Measurements from ENCODE around the gene ARHGAP42.

The ARHGAP42 gene

DNA sequence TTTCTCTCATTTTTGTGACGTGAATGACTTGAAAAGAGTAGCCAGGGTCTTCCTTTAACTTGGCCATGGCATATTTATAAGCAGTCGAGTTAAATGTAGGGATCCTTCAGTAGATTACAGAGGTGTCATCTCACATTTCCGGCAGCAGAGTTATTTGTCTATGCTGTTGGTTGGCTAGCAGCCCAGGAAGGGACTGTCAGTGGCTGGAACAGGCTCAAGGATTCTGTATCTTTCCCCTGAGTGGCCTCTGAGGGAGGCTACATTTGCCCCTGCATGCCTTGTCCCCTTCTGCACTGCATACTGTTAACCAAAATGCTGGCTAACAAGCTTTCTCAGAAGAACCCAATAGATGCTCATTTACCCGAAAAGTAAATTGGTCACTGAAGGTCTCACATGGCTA lies 254.9 kb downstream of the ARHGAP42 start:
- TF ChIP-seq, protein P1, sequence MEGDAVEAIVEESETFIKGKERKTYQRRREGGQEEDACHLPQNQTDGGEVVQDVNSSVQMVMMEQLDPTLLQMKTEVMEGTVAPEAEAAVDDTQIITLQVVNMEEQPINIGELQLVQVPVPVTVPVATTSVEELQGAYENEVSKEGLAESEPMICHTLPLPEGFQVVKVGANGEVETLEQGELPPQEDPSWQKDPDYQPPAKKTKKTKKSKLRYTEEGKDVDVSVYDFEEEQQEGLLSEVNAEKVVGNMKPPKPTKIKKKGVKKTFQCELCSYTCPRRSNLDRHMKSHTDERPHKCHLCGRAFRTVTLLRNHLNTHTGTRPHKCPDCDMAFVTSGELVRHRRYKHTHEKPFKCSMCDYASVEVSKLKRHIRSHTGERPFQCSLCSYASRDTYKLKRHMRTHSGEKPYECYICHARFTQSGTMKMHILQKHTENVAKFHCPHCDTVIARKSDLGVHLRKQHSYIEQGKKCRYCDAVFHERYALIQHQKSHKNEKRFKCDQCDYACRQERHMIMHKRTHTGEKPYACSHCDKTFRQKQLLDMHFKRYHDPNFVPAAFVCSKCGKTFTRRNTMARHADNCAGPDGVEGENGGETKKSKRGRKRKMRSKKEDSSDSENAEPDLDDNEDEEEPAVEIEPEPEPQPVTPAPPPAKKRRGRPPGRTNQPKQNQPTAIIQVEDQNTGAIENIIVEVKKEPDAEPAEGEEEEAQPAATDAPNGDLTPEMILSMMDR (IDR thresholded peaks at IDR 0.05) = no peak
- Histone ChIP-seq H3K9me3 (no peaks in the 10 kb centered on the region), H3K27me3 (no peaks in the 10 kb centered on the region), H3K4me1 (ENCODE audit: control insufficient read depth in 1 of 2, insufficient read depth in 1 of 2, low read depth in 1 of 2, low read length in 1 of 2) (no peaks in the 10 kb centered on the region), H3K36me3 (no peaks in the 10 kb centered on the region), H3K27ac (no peak overlapping the region), H3K4me3 (ENCODE audit: low read depth in 1 of 2, low read length in 1 of 2) (no peak overlapping the region)

DNA sequence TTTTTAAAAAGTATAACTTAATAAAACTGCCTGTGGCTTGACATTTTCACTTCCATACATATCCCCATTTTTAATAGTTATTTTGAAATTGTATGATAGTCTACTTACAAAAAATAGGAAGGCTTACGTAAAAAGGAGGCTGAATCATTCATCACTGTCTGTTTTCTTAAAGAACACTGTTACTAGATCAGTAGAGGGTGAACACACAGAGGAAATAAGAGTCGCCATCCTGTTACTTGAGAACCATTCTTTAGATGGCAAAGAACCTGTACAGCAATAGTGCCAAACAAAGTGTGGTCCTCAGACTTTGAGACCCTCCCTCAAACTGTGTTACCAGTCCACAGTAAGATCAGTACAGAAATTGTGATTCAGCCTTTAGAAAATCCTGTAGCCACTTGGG lies 261.8 kb downstream of the ARHGAP42 start:
- TF ChIP-seq, protein P1 (IDR thresholded peaks at IDR 0.05) = no peak
- Histone ChIP-seq H3K9me3 (no peaks in the 10 kb centered on the region), H3K4me3 (ENCODE audit: low read depth in 1 of 2, low read length in 1 of 2) (no peak overlapping the region), H3K27ac (no peak overlapping the region), H3K36me3 (no peaks in the 10 kb centered on the region), H3K27me3 (no peaks in the 10 kb centered on the region), H3K4me1 (ENCODE audit: control insufficient read depth in 1 of 2, insufficient read depth in 1 of 2, low read depth in 1 of 2, low read length in 1 of 2) (no peaks in the 10 kb centered on the region)

DNA sequence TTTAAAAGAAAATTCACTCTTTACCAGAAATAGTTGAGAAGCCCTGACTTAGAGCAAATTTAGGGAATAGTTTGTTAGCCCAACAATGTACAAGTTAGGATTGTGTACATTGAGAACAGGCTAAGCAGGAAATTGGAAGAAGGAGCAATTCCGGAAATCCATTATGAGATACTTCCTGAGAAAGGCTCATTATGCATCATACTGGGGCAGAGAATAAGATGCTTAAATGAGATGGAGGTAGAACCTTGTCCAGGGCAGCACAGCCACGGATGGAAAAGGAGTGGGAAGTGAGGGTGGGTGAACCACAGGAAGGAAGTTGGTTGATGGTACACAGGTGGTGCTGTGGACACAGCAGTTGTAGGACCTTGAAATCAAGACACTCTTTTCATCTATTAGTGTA lies 262.4 kb downstream of the ARHGAP42 start:
- Histone ChIP-seq H3K4me1 (ENCODE audit: control insufficient read depth in 1 of 2, insufficient read depth in 1 of 2, low read depth in 1 of 2, low read length in 1 of 2) (no peaks in the 10 kb centered on the region), H3K9me3 (no peaks in the 10 kb centered on the region), H3K36me3 (no peaks in the 10 kb centered on the region), H3K27me3 (no peaks in the 10 kb centered on the region), H3K4me3 (ENCODE audit: low read depth in 1 of 2, low read length in 1 of 2) (no peak overlapping the region), H3K27ac (no peak overlapping the region)
- TF ChIP-seq, protein P1 (IDR thresholded peaks at IDR 0.05) = no peak

DNA sequence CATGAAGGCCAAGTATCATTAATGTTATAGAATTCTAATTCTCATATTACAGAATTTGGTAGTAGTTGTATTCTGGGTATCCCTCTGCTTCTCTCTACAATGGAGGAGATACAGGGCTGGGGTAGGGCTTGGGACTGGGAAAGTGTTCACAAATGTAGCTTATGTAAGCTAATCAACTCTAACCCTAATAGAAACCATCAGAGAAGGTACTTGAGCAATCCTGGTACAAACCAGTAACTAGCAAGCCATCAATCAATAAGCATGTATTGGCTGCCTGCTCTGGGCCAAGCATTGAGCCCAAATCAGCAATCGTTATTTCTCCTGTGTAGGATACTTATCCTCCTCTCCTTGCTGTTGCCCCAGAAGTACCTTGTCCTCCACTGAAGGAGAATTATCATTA lies 268.2 kb downstream of the ARHGAP42 start:
- H3K4me1 ChIP-seq (ENCODE audit: control insufficient read depth in 1 of 2, insufficient read depth in 1 of 2, low read depth in 1 of 2, low read length in 1 of 2) = no peaks in the 10 kb centered on the region

DNA sequence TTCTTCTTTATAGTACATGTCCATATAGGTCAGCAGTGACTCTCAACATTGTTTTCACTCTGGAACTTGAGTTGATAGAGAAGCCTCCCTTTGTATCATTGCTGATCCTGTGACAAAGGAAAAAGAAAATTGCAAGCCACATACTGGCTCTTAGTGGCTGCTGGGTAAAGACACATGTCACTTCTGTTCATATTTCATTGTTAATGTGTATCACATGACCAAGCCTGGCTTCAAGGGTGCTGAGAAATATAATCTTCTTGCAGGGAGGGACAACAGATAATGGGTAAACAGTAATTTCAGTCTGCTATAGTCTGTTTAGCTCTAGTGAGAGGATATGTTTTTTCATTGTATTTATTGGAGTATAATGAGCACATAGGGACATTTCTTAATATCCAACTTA lies 269.3 kb downstream of the ARHGAP42 start:
- H3K27ac ChIP-seq = no peak overlapping the region

More for the DNA sequence above, 268.2 kb downstream of the ARHGAP42 start:
- TF ChIP-seq, protein P1 (IDR thresholded peaks at IDR 0.05) = no peak
- Histone ChIP-seq H3K27me3 (no peaks in the 10 kb centered on the region), H3K27ac (no peak overlapping the region), H3K36me3 (no peaks in the 10 kb centered on the region), H3K9me3 (no peaks in the 10 kb centered on the region), H3K4me3 (ENCODE audit: low read depth in 1 of 2, low read length in 1 of 2) (no peak overlapping the region)

More for the DNA sequence above, 269.3 kb downstream of the ARHGAP42 start:
- TF ChIP-seq, protein P1 (IDR thresholded peaks at IDR 0.05) = no peak
- Histone ChIP-seq H3K4me3 (ENCODE audit: low read depth in 1 of 2, low read length in 1 of 2) (no peak overlapping the region), H3K27me3 (no peaks in the 10 kb centered on the region), H3K36me3 (no peaks in the 10 kb centered on the region), H3K9me3 (no peaks in the 10 kb centered on the region), H3K4me1 (ENCODE audit: control insufficient read depth in 1 of 2, insufficient read depth in 1 of 2, low read depth in 1 of 2, low read length in 1 of 2) (no peaks in the 10 kb centered on the region)

Measured in neutrophil (primary cell).